ENCODE data around the gene ARHGEF28.

- TF ChIP-seq CTCF (IDR thresholded peaks at IDR 0.05) (no peak), POLR2AphosphoS5 (IDR thresholded peaks at IDR 0.05) (no peak)
Observed at GRCh38 chr5:73962801-73963425, 336.9 kb downstream of the ARHGEF28 start.

All from upper lobe of left lung (tissue), 4 donors.